ENCODE results near the gene ZNRF4. TPM values are rescaled to one million over a fixed set of nuclear protein-coding genes. Genes with fewer than 3 reads are reported as not detected.

The ZNRF4 gene
- total and polyA plus RNA-seq, 2 donors (not counting 3 experiments of a cell fraction or from before 2014, with no cell fraction given) = not detected

DNA sequence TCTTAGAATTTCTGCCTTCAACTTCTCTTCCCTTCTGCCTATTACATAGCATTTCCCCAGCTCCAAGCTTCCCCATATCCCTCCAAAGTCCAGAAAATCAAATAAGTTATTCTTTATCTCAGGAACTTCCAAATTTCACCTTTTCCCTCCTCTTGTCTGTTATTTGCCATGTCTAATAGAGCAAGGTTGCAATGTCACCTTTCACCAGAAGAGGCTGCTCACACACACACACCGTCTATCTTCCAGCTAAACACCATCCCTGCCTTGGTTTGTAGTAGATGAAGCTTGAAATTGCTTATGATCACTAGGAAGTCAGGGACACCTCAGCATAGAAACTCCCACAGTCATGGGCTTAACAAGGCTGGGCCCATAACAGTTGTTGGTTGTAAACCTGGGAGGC, 48.4 kb downstream of the ZNRF4 start:
- Histone ChIP-seq H3K4me2 (ENCODE audit: insufficient read depth, low read length) (no peak overlapping the region), H3K4me1 (ENCODE audit: control insufficient read depth, extremely low read depth, insufficient read depth, low read length) (no peaks in the 10 kb centered on the region), H3K9me1 (replicated peaks; ENCODE audit: control insufficient read depth, extremely low read depth, insufficient read depth, low read length) (no peaks in the 10 kb centered on the region), H3K4me3 (replicated peaks in 1 of 3; ENCODE audit: insufficient read depth in 1 of 3, low read depth in 1 of 3, low read length in 3 of 3) (no peak overlapping the region), H3K36me3 (ENCODE audit: control insufficient read depth in 2 of 2, extremely low read depth in 1 of 2, insufficient read depth in 2 of 2, low read length in 2 of 2) (no peaks in the 10 kb centered on the region), H3K27me3 (ENCODE audit: control insufficient read depth in 2 of 2, insufficient read depth in 2 of 2, low read length in 2 of 2) (peaks cover 0 to 3% of the 10 kb centered on the region in 2 experiments), H2AFZ (ENCODE audit: low read depth, low read length) (no peak overlapping the region), H3K27ac (ENCODE audit: insufficient read depth, low read depth, low read length) (no peak overlapping the region), H4K20me1 (replicated peaks; ENCODE audit: control insufficient read depth, extremely low read depth, insufficient read depth, low read length) (no peaks in the 10 kb centered on the region), H3K9me3 (replicated peaks; ENCODE audit: control insufficient read depth, insufficient read depth, low read length) (peaks cover 3% of the 10 kb centered on the region), H3K9ac (replicated peaks; ENCODE audit: extremely low read depth, insufficient read depth, low read length) (no peak overlapping the region), H3K79me2 (ENCODE audit: control insufficient read depth, insufficient read depth, low read length) (no peaks in the 10 kb centered on the region)
- DNase-seq (ENCODE audit: low read depth, low spot score) = no peak
- no peak for FAIRE-seq
- intact Hi-C loops (cut with micrococcal nuclease) (no loop called here), dilution Hi-C loops (cut with MboI; ENCODE audit: extremely low pct_ligation_motif_present, low sequenced_read_pairs) (no loop called here)
- ChIA-PET CTCF (interaction anchor here (0.8 to 1.3 kb wide), 2 partner anchors 16 to 24 kb away, joined by 3 read pairs; no protein-coding TSS in a partner anchor), POLR2A (no interaction called here)
- TF ChIP-seq, protein P1, sequence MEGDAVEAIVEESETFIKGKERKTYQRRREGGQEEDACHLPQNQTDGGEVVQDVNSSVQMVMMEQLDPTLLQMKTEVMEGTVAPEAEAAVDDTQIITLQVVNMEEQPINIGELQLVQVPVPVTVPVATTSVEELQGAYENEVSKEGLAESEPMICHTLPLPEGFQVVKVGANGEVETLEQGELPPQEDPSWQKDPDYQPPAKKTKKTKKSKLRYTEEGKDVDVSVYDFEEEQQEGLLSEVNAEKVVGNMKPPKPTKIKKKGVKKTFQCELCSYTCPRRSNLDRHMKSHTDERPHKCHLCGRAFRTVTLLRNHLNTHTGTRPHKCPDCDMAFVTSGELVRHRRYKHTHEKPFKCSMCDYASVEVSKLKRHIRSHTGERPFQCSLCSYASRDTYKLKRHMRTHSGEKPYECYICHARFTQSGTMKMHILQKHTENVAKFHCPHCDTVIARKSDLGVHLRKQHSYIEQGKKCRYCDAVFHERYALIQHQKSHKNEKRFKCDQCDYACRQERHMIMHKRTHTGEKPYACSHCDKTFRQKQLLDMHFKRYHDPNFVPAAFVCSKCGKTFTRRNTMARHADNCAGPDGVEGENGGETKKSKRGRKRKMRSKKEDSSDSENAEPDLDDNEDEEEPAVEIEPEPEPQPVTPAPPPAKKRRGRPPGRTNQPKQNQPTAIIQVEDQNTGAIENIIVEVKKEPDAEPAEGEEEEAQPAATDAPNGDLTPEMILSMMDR (IDR thresholded peaks at IDR 0.05; ENCODE audit: extremely low read depth in 1 of 2, insufficient read depth in 1 of 2, low read depth in 1 of 2, low read length in 2 of 2) = no peak
- TF ChIP-seq POLR2AphosphoS5 (IDR thresholded peaks at IDR 0.05; ENCODE audit: insufficient read depth, low read depth, low read length) (no peak), POLR2A (IDR thresholded peaks at IDR 0.05; ENCODE audit: low read depth, low read length) (no peak), FOS (IDR thresholded peaks at IDR 0.05; ENCODE audit: borderline replicate concordance, insufficient read depth, low read length) (no peak), MYC (IDR thresholded peaks at IDR 0.05; ENCODE audit: low read depth, low read length) (no peak), EZH2 (IDR thresholded peaks at IDR 0.05; ENCODE audit: borderline replicate concordance, low read depth, low read length, severe bottlenecking) (no peak), GATA2 (IDR thresholded peaks at IDR 0.05; ENCODE audit: insufficient read depth, insufficient read length, low read depth, low read length) (no peak), JUN (IDR thresholded peaks at IDR 0.05; ENCODE audit: borderline replicate concordance, insufficient read depth, insufficient read length, low read depth) (no peak)
- TF ChIP-seq, protein P2, sequence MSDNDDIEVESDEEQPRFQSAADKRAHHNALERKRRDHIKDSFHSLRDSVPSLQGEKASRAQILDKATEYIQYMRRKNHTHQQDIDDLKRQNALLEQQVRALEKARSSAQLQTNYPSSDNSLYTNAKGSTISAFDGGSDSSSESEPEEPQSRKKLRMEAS (IDR thresholded peaks at IDR 0.05; ENCODE audit: insufficient read depth, insufficient read length) = no peak
- no TSS peak for BruUV-seq (replicated peaks)
